HG03103 (cell line): ENCODE results near the gene ZBTB39.

Experiments
- ATAC-seq: cut with Tn5 transposase; IDR thresholded peaks from one replicate; pipeline ENCODE4 v1.9.1; 2021; ENCODE audit warnings: low read depth; ENCODE audit not compliant: unreplicated experiment

The ZBTB39 gene

DNA sequence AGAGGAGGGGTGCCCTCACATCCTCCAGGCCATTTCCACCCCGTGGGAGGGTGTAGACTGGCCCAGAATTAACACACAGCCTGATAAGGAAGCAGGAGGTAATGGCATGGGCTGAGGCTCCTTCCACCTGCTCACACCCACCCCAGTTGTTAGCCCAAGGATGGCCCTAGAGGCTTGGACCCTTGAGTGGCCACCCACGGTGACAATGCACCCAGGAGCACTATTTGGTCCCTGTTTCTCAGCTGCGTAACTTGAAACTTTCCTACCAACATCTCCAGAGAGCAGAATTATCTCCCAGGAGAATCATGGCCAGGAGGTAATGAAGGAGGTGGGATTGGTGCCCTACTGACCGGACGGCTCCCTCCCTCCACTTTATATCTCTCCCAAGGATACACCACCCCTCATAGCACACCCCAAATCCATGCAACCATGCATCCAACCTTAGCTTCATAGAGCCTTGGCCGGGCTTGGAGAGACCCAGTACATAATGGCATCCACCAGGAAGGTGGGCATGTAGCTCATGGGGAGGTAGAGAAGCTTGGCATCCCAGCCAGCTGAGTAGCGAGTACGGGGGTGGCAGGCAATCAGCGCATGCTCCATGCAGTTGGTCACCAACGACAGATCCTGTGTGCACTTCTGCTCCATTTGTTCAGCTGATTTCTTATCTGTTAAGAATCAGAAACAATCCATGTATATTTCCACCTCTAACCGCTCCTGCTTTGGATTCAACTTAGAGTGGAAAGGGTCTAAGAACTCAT, 54.6 kb downstream of the ZBTB39 start:
- ATAC-seq, result no peak

DNA sequence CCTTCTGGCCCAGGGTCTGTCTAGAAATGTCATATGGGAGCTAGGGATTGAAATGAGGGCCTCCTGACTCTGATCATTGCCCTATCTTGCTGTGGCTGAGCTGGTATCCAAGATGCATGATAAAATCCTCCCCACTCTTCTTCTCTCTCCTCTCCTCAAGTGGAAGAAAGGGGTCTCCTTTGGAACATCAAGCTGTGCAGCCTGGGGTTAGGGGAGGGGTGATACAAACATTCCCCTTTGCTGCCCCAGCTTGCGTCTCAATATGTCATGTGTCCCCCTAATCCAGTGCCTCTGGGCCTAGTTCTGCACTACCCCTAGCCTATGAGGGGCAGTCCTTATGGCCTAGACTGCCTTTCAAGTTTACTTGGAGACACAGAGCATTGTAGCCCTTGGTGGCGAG, 57.5 kb downstream of the ZBTB39 start:
- no peak for ATAC-seq
